Body of pancreas (tissue), 4 donors: ENCODE data around the gene MAP3K21. TPM values are rescaled to one million over a fixed set of nuclear protein-coding genes. Genes with fewer than 3 reads are reported as not detected.

Experiments
- ATAC-seq: fragments of 150-250 bp; one replicate; pipeline ENCODE4 v1.9.1; 2016
- DNase-seq, 4 donors: peaks; one replicate each; pipeline ENCODE4 v3.0.0-alpha.2; 2019
- H3K27ac ChIP-seq, 4 donors: fragments of 200-600 bp; sonication (generic); 1 replicate in 3 of 4; 2 replicates in 1 of 4; pipeline versions ENCODE4 v1.5.1 to v1.6.1; 2016 to 2019; ENCODE audit warnings: mild to moderate bottlenecking in 1 of 4, mixed read lengths in 1 of 4, moderate library complexity in 1 of 4
- H3K27me3 ChIP-seq, 2 donors: fragments of 200-600 bp; sonication (generic); one replicate each; pipeline ENCODE4 v1.6.0; 2016; ENCODE audit warnings: mild to moderate bottlenecking in 1 of 2
- H3K36me3 ChIP-seq, 2 donors: fragments of 200-600 bp; sonication (generic); replicated peaks in 1 of 2; 2 replicates each; pipeline ENCODE4 v1.5.1; 2016; ENCODE audit warnings: low read depth in 2 of 2; ENCODE audit not compliant: insufficient read depth in 1 of 2
- H3K4me1 ChIP-seq: fragments of 200-600 bp; sonication (generic); one replicate; pipeline ENCODE4 v1.6.0; 2016
- H3K4me3 ChIP-seq, 2 donors: fragments of 200-600 bp; sonication (generic); 1 replicate in 1 of 2; 2 replicates in 1 of 2; pipeline ENCODE4 v1.5.1; 2016 to 2019
- H3K9me3 ChIP-seq, 3 donors: fragments of 200-600 bp; sonication (generic); 1 replicate in 2 of 3; 2 replicates in 1 of 3; pipeline ENCODE4 v1.5.1; 2016
- CTCF ChIP-seq, 7 experiments: fragments of 450-650 bp in 4 of 7; fragments of 200-600 bp in 3 of 7; sonication (generic) in 3 of 7; IDR thresholded peaks; one replicate each; pipeline ENCODE4 v1.5.1; 2016 to 2019; ENCODE audit warnings: antibody characterized with exemption in 7 of 7
- POLR2A ChIP-seq, 3 donors: fragments of 450-650 bp; IDR thresholded peaks; one replicate each; pipeline ENCODE4 v1.6.1; 2016; ENCODE audit warnings: antibody characterized with exemption in 3 of 3, mild to moderate bottlenecking in 2 of 3
- WGBS, 2 donors: methylation state at CpG; one replicate each; pipeline ENCODE4 v1.1.5; 2017; 5-methylcytosine and 5-hydroxymethylcytosine counted together
- intact Hi-C: fragments of 100-400 bp; cut with DNase I; formaldehyde crosslinking; loops from one replicate; pipeline ENCODE4 v1.15.1; 2023
- total RNA-seq, 2 donors: library from RNA; depleted of rRNA; stranded (reverse); fragments of >200 nt; gene quantifications; one replicate each; pipeline ENCODE4 v1.1.0, GENCODE V29; 2016

The MAP3K21 gene
- total RNA-seq, 2 donors from 2014 or later: 40.2 to 62.3 TPM

GRCh38 chr1:233386336-233386735 is 58.8 kb downstream of the MAP3K21 start:
- intact Hi-C loops: no loop called here
- no peaks in the 10 kb centered on the region for H3K4me1 ChIP-seq
- TF ChIP-seq POLR2A (IDR thresholded peaks at IDR 0.05) (no peak), CTCF (IDR thresholded peaks at IDR 0.05) (no peak)
- peaks cover 0 to 11% of the 10 kb centered on the region in 2 donors for H3K36me3 ChIP-seq
- H3K4me3 ChIP-seq: no peak overlapping the region
- ATAC-seq: no peak
- peak in 1 of 4 donors; percentile 51 for DNase-seq
- no peak overlapping the region for H3K27ac ChIP-seq
- no peaks in the 10 kb centered on the region for H3K9me3 ChIP-seq
- no peaks in the 10 kb centered on the region for H3K27me3 ChIP-seq
- WGBS, 2 donors: 83 to 84% methylated on average over 2 of the region's 2 CpGs

- Histone ChIP-seq H3K27me3 (no peaks in the 10 kb centered on the region), H3K9me3 (no peaks in the 10 kb centered on the region), H3K36me3 (peaks cover 0 to 7% of the 10 kb centered on the region in 2 donors), H3K4me3 (no peak overlapping the region), H3K4me1 (no peaks in the 10 kb centered on the region), H3K27ac (no peak overlapping the region)
- intact Hi-C loops: no loop called here
- no peak for TF ChIP-seq POLR2A (IDR thresholded peaks at IDR 0.05)
- no peak for TF ChIP-seq CTCF (IDR thresholded peaks at IDR 0.05)
- DNase-seq: no peak
- ATAC-seq: no peak
- WGBS, 2 donors: 37 to 38% methylated on average over 3 of the region's 3 CpGs
Measured at GRCh38 chr1:233387585-233387984, 60.1 kb downstream of the MAP3K21 start.

- Histone ChIP-seq H3K27me3 (no peaks in the 10 kb centered on the region), H3K4me3 (no peak overlapping the region), H3K36me3 (peaks cover 0 to 2% of the 10 kb centered on the region in 2 donors), H3K27ac (no peak overlapping the region), H3K9me3 (no peaks in the 10 kb centered on the region), H3K4me1 (no peaks in the 10 kb centered on the region)
- intact Hi-C loops: no loop called here
- WGBS, 2 donors: 80 to 89% methylated on average over 1 of the region's 1 CpG
- no peak for DNase-seq
- no peak for ATAC-seq
- TF ChIP-seq CTCF (IDR thresholded peaks at IDR 0.05) (no peak), POLR2A (IDR thresholded peaks at IDR 0.05) (no peak)
Measured at GRCh38 chr1:233389169-233389568, 61.6 kb downstream of the MAP3K21 start.

GRCh38 chr1:233389893-233390292 is 62.4 kb downstream of the MAP3K21 start:
- H3K9me3 ChIP-seq: no peaks in the 10 kb centered on the region
- no peaks in the 10 kb centered on the region for H3K4me1 ChIP-seq
- DNase-seq: no peak
- WGBS, 2 donors: 69 to 73% methylated on average over 1 of the region's 1 CpG
- intact Hi-C loops: loop anchor here (5.0 kb wide), 1 partner anchor 677 kb away; no protein-coding TSS in a partner anchor
- H3K36me3 ChIP-seq: peaks cover 0 to 2% of the 10 kb centered on the region in 2 donors
- no peak overlapping the region for H3K27ac ChIP-seq
- no peak overlapping the region for H3K4me3 ChIP-seq
- ATAC-seq: no peak
- no peaks in the 10 kb centered on the region for H3K27me3 ChIP-seq
- TF ChIP-seq CTCF (IDR thresholded peaks at IDR 0.05) (no peak), POLR2A (IDR thresholded peaks at IDR 0.05) (no peak)
